ENCODE results near the gene NR3C2. TPM values are rescaled to one million over a fixed set of nuclear protein-coding genes. Genes with fewer than 3 reads are reported as not detected.

The NR3C2 gene
- total and polyA plus RNA-seq, 8 donors: 2.0 to 36.4 (median 16.9) TPM

DNA sequence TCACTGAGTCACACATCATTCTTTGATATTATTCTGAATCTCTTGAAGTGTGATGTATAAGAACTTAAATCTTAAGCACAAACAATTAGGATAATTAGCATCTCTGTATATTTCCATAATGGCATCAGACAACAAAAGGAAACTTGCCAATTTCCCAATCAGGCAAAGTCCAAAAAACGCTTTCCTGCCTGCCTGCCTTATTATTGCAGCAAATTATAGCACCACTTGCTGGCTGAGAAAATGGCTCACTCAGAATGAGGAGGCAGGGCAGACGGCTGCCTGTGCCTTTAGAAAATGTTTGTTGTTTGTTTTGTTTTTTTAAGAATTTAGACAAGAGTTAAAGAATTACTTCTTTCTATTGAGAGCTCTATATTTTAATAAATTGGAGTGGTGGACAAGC is 27.7 kb upstream of the NR3C2 start:
- H3K27me3 ChIP-seq: no peaks in the 10 kb centered on the region
- H3K36me3 ChIP-seq: no peaks in the 10 kb centered on the region
- TF ChIP-seq POLR2AphosphoS5 (IDR thresholded peaks at IDR 0.05) (no peak), POLR2A (IDR thresholded peaks at IDR 0.05) (no peak), EP300 (IDR thresholded peaks at IDR 0.05) (no peak)
- TF ChIP-seq, protein P1, sequence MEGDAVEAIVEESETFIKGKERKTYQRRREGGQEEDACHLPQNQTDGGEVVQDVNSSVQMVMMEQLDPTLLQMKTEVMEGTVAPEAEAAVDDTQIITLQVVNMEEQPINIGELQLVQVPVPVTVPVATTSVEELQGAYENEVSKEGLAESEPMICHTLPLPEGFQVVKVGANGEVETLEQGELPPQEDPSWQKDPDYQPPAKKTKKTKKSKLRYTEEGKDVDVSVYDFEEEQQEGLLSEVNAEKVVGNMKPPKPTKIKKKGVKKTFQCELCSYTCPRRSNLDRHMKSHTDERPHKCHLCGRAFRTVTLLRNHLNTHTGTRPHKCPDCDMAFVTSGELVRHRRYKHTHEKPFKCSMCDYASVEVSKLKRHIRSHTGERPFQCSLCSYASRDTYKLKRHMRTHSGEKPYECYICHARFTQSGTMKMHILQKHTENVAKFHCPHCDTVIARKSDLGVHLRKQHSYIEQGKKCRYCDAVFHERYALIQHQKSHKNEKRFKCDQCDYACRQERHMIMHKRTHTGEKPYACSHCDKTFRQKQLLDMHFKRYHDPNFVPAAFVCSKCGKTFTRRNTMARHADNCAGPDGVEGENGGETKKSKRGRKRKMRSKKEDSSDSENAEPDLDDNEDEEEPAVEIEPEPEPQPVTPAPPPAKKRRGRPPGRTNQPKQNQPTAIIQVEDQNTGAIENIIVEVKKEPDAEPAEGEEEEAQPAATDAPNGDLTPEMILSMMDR (IDR thresholded peaks at IDR 0.05): no peak
- DNase-seq: no peak
- H3K9me3 ChIP-seq: no peaks in the 10 kb centered on the region
- H3K27ac ChIP-seq: no peak overlapping the region
- intact Hi-C loops (cut with DNase I; ENCODE audit: low total_unique reads): no loop called here
- WGBS, 5 donors: 45 to 64% (median 59%) methylated on average over 2 of the region's 2 CpGs
- no peaks in the 10 kb centered on the region for H3K4me1 ChIP-seq
- H3K4me3 ChIP-seq: no peak overlapping the region

DNA sequence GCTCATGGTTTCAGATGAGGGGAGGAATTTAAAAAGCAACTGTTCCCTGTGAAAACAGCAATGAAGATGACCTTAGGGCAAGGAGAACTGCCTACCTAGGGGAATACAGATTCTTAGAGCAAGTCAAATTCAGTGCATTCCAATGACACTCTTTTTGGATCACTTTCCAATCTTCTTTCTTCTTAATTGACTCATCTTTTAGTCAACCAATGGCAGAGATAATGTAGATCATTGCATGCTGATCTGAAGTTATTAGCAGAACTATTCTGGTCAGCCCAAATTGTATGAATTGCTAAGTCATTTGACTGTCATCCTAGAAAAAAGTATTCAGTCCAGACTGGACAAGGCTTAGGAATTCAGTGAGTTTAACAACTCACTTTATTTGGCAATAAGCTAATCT is 12.6 kb upstream of the NR3C2 start:
- no peaks in the 10 kb centered on the region for H3K27me3 ChIP-seq
- TF ChIP-seq EP300 (IDR thresholded peaks at IDR 0.05): no peak
- TF ChIP-seq POLR2AphosphoS5 (IDR thresholded peaks at IDR 0.05): no peak
- TF ChIP-seq, protein P1 (IDR thresholded peaks at IDR 0.05): no peak
- TF ChIP-seq POLR2A (IDR thresholded peaks at IDR 0.05): no peak
- H3K4me3 ChIP-seq: no peak overlapping the region
- intact Hi-C loops (cut with DNase I; ENCODE audit: low total_unique reads): no loop called here
- no peaks in the 10 kb centered on the region for H3K36me3 ChIP-seq
- no peak for DNase-seq
- H3K9me3 ChIP-seq: no peaks in the 10 kb centered on the region
- H3K4me1 ChIP-seq: no peaks in the 10 kb centered on the region
- no peak overlapping the region for H3K27ac ChIP-seq

DNA sequence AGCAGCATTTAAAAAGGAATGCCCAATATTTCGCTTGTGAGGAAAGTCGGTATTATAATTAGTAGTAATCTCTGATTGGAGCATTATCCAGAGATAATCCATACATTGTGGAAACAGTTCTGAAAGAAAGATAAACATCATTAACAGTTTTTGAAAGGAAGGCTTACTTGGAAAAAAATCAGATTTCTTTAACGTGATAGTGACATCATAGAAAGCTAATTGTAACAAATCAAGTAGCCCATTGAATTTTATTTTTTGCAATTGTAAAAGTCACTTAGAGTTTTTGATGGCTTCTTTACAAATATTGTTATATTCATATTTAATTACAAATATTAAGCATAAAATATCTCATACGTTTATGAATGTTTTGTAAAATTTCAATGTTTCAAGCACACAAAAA is 11.6 kb upstream of the NR3C2 start:
- intact Hi-C loops (cut with DNase I; ENCODE audit: low total_unique reads): no loop called here
- WGBS, 5 donors: 71 to 85% (median 78%) methylated on average over 4 of the region's 4 CpGs
- Histone ChIP-seq H3K4me3 (no peak overlapping the region), H3K9me3 (no peaks in the 10 kb centered on the region), H3K36me3 (no peaks in the 10 kb centered on the region), H3K27me3 (no peaks in the 10 kb centered on the region), H3K27ac (no peak overlapping the region), H3K4me1 (no peaks in the 10 kb centered on the region)
- TF ChIP-seq EP300 (IDR thresholded peaks at IDR 0.05): no peak
- TF ChIP-seq POLR2A (IDR thresholded peaks at IDR 0.05): no peak
- no peak for TF ChIP-seq POLR2AphosphoS5 (IDR thresholded peaks at IDR 0.05)
- TF ChIP-seq, protein P1 (IDR thresholded peaks at IDR 0.05): no peak
- no peak for DNase-seq

DNA sequence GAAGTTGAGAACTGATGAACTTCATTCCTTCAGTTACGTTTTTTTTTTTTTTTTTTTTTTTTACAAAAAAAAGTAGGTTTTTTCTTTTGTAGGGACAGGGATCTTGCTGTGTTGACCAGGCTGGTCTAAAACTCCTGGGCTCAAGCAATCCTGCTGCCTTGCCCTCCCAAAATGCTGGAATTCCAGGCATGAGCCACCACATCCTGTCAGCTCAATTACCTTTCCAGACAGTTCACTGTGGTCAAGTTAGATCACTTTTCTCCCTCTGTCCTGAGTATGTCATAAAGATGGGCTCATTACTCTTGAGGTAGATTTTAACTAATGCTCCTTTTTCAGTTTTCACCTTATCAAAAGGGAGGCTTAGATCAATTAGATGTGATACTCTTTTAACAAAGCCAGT is 10.8 kb upstream of the NR3C2 start:
- intact Hi-C loops (cut with DNase I; ENCODE audit: low total_unique reads): no loop called here
- Histone ChIP-seq H3K9me3 (no peaks in the 10 kb centered on the region), H3K27me3 (no peaks in the 10 kb centered on the region), H3K36me3 (no peaks in the 10 kb centered on the region), H3K4me1 (peaks cover 0 to 4% (median 2%) of the 10 kb centered on the region in 4 donors), H3K4me3 (no peak overlapping the region), H3K27ac (no peak overlapping the region)
- TF ChIP-seq, protein P1 (IDR thresholded peaks at IDR 0.05): no peak
- 75 to 94% (median 86%) methylated on average over 1 of the region's 1 CpG for WGBS, 5 donors
- DNase-seq: no peak

Data from stomach (tissue), 9 donors.